K562 (cell line): ENCODE measurements around the gene TANK. TPM values are rescaled to one million over a fixed set of nuclear protein-coding genes. Genes with fewer than 3 reads are reported as not detected.
A peak's percentile ranks its signal among the peaks of the same experiment; 100 is the strongest.

Experiments
- BRCA1 ChIP-seq, 2 experiments: fragments of 450-650 bp in 1 of 2; sonication (generic) in 1 of 2; formaldehyde crosslinking in 1 of 2; IDR thresholded peaks; 2 replicates each; pipeline versions ENCODE4 v1.5.0 to v1.6.1; 2017 to 2020; ENCODE audit warnings: mild to moderate bottlenecking in 1 of 2, missing genetic modification reagents in 1 of 2
- HDGF ChIP-seq: fragments of 450-650 bp; IDR thresholded peaks from 2 replicates; pipeline ENCODE4 v1.6.1; 2016
- JUN ChIP-seq, 2 experiments: sonication (generic) in 1 of 2; formaldehyde crosslinking in 1 of 2; IDR thresholded peaks; 2 replicates each; pipeline versions ENCODE4 v1.6.1 to v1.8.0; 2012 to 2022; ENCODE audit warnings: borderline replicate concordance in 2 of 2, mild to moderate bottlenecking in 2 of 2, improper control_type of control experiment in 1 of 2, low read depth in 1 of 2, low read length in 1 of 2, missing genetic modification reagents in 1 of 2
- KLF1 ChIP-seq: fragments of 450-650 bp; IDR thresholded peaks from 2 replicates; pipeline ENCODE4 v1.6.1; 2016; ENCODE audit warnings: missing genetic modification characterization, missing compliant biosample characterization
- NCOA2 ChIP-seq, 2 experiments: fragments of 450-650 bp; IDR thresholded peaks; 2 replicates each; pipeline ENCODE4 v1.6.1; 2018; ENCODE audit warnings: mild to moderate bottlenecking in 2 of 2, moderate library complexity in 1 of 2; ENCODE audit not compliant: partially characterized antibody in 2 of 2
- NELFE ChIP-seq: IDR thresholded peaks from 2 replicates; pipeline ENCODE4 v1.6.1; 2011; ENCODE audit warnings: mild to moderate bottlenecking; ENCODE audit not compliant: insufficient read depth, insufficient read length
- NEUROD1 ChIP-seq: fragments of 150-350 bp; IDR thresholded peaks from 2 replicates; pipeline ENCODE4 v1.6.1; 2014; ENCODE audit warnings: borderline replicate concordance, low read length, low read depth; ENCODE audit not compliant: partially characterized antibody
- TFAP4 ChIP-seq: sonication (generic); formaldehyde crosslinking; IDR thresholded peaks from 2 replicates; pipeline ENCODE4 v1.8.0; 2022; ENCODE audit warnings: missing genetic modification reagents, mild to moderate bottlenecking, moderate library complexity, borderline replicate concordance
- THAP12 ChIP-seq: fragments of 250-450 bp; sonication (Bioruptor Pico); IDR thresholded peaks from 2 replicates; pipeline ENCODE4 v1.9.0; 2021; ENCODE audit warnings: mild to moderate bottlenecking, inconsistent platforms
- XRCC3 ChIP-seq: fragments of 450-650 bp; IDR thresholded peaks from 2 replicates; pipeline ENCODE4 v1.6.1; 2017; ENCODE audit warnings: mild to moderate bottlenecking, moderate library complexity
- ZBTB7A ChIP-seq: IDR thresholded peaks from 2 replicates; pipeline ENCODE4 v1.6.1; 2011; ENCODE audit warnings: low read depth, mild to moderate bottlenecking, low read length, moderate library complexity, borderline replicate concordance; ENCODE audit not compliant: control insufficient read depth
- ZFPM2 ChIP-seq: fragments of 250-450 bp; sonication (Bioruptor Pico); IDR thresholded peaks from 2 replicates; pipeline ENCODE4 v1.5.1; 2022; ENCODE audit warnings: mild to moderate bottlenecking
- ZNF318 ChIP-seq, 2 experiments: fragments of 450-650 bp; IDR thresholded peaks; 2 replicates each; pipeline ENCODE4 v1.6.1; 2016; ENCODE audit warnings: mild to moderate bottlenecking in 2 of 2, borderline replicate concordance in 1 of 2, low read depth in 1 of 2, moderate library complexity in 1 of 2
- ZNF785 ChIP-seq: fragments of 250-450 bp; sonication (Bioruptor Pico); IDR thresholded peaks from 2 replicates; pipeline ENCODE4 v1.4.0; 2020; ENCODE audit warnings: mild to moderate bottlenecking
- polyA plus RNA-seq, 8 experiments: library from polyadenylated mRNA; depleted of rRNA in 4 of 8; stranded (reverse) in 5 of 8; unstranded in 3 of 8; fragments of >200 nt; fragmentation: Nextera tagmentation in 2 of 8; fragmentation: Illumina TruSeq in 1 of 8; extraction: Ambion mirVana in 2 of 8; extraction: Trizol in 1 of 8; gene quantifications; 2 replicates each; pipeline versions ENCODE4 v1.2.1 to v1.2.3, GENCODE V29; 2011 to 2014; ENCODE audit warnings: inconsistent platforms in 1 of 8, missing spikeins in 1 of 8
- total RNA-seq, 7 experiments: library from RNA; depleted of rRNA in 6 of 7; stranded (reverse); fragments of >200 nt in 6 of 7; fragmentation: Illumina TruSeq in 2 of 7; extraction: Trizol in 2 of 7; gene quantifications; 2 replicates each; pipeline versions ENCODE4 v1.2.1 to v1.2.3, GENCODE V29; 2011 to 2021; ENCODE audit warnings: low replicate concordance in 1 of 7

TANK gene
- total and polyA plus RNA-seq, 9 of the 15 experiments (the other 6 are each of a cell fraction or from before 2014, with no cell fraction given), result 43.0 to 91.5 (median 54.4) TPM

DNA sequence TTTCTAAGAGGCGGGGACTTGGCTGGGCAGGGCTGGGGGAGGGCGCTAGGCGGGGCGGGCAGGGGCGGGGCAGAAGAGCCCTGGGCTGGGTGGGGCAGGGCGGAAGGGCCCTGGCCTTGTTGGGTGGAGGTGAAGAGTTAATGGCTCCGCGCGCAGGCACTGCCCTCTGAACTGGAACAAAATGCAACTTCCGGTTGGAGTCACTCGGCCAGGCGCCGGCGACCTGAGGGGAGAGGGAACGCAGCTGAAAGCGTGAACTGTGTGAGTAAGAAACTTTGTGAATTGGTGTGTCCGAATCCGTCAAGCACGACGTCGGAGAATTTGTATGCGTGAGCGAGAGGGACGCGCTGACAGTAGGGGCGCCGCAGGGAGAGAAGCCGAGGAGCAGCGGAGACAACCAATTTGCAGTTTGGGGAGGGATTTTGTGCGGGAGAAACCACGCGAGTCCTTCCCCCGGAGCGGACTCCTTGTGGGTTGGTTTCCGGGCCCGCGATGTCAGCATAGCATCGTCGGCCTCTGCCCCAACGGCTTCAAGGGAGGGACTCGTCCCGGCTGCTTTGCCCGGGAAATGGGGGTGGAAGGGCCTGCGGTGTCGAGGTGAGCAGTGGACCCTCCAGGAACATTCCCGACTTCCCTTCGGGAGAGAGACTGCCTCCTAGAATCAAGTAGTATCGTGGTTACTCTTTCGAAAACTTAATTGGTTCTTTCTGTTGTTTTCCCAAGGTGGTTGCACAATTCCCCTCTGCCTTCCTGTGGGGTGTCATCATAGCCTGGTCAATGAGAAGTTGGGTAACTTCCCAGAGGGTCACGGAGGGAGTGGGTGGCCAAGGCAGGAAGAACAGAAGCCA is at the start of gene TANK (continued):
- TF ChIP-seq JUN (IDR thresholded peaks at IDR 0.05; ENCODE audit: borderline replicate concordance, low read depth, low read length) (no peak; the same call in 1 of the 2 replicates), JUN (CRISPR knock-in tag; IDR thresholded peaks at IDR 0.05; ENCODE audit: borderline replicate concordance) (no peak), ZNF785 (CRISPR knock-in tag) (no peak), TFAP4 (CRISPR knock-in tag) (peak; percentile 79; the same call in 1 of the 2 replicates), ZFPM2 (CRISPR knock-in tag) (no peak), ZBTB7A (peak; percentile 28; the same call in 1 of the 2 replicates), NCOA2 (IDR thresholded peaks at IDR 0.05; ENCODE audit: partially characterized antibody in 2 of 2) (no peak), HDGF (no peak), THAP12 (CRISPR knock-in tag) (peak; percentile 71; the same call in 1 of the 2 replicates), BRCA1 (IDR thresholded peaks at IDR 0.05) (no peak), BRCA1 (CRISPR knock-in tag; IDR thresholded peaks at IDR 0.05) (no peak), NEUROD1 (no peak), KLF1 (tag) (no peak), NELFE (peak; percentile 34), ZNF318 (IDR thresholded peaks at IDR 0.05; ENCODE audit: borderline replicate concordance in 1 of 2, low read depth in 1 of 2) (no peak), XRCC3 (no peak)
